ENCODE results near the gene IGSF9B.

DNA sequence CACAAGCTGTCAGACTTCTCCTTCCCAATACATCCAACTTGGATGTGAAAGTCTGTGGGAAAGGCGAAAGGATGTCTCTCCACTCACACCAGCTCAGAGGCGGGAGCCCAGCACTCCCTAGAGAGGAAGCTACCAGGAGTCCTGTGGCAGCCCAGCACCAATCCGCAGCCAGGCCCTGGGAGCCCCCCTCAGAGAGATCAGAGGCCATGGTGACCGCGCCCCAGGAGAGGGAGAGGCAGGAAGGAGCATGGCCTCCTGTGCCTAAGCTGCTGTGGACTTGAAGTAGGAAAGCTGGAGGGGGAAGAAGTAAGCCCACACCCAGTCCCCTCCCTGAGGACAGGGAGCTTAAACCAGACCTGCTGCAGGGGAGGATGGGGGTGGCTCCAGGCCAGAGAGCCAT, 24.4 kb upstream of the IGSF9B start:
- TF ChIP-seq EZH2 (IDR thresholded peaks at IDR 0.05; ENCODE audit: insufficient read depth, poor library complexity, severe bottlenecking) (no peak), EZH2phosphoT487 (IDR thresholded peaks at IDR 0.05; ENCODE audit: insufficient read depth, low read depth) (no peak)
